OCI-LY1 (cell line): ENCODE data around the gene COL8A1.

ENCODE experiments used
- CTCF ChIP-seq: fragments of 200-600 bp; sonication (generic), shearing (Covaris generic); IDR thresholded peaks from 2 replicates; pipeline ENCODE4 v1.5.1; 2017; ENCODE audit warnings: mild to moderate bottlenecking, antibody characterized with exemption, low read length, moderate library complexity, mixed read lengths
- EZH2 ChIP-seq: fragments of 200-600 bp; sonication (generic), shearing (Covaris generic); IDR thresholded peaks from 2 replicates; pipeline ENCODE4 v1.8.0; 2017; ENCODE audit warnings: borderline replicate concordance, mixed run types, mild to moderate bottlenecking, antibody characterized with exemption, low read length, moderate library complexity, mixed read lengths

DNA sequence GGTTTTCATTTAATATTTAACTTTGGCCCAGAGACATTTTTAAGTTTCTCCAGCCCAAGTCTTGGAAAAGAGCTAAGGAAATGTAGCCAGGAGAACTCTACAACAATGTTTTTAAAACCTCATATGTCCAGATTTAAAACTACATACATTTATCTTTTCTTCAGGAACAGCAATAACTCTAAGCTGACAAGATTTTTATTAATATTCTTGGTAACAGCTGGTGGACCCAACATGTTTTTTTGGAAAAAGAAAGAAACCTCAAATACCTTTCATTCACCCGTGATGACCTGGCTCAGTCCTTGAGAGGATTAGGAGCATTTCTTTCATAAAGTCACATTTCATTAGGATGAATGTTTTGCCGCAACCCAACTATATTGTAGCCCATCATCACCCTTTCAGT lies 128.9 kb downstream of the COL8A1 start:
- no peak for TF ChIP-seq CTCF
- TF ChIP-seq EZH2 = no peak
